ENCODE measurements around the gene USP49. TPM values are rescaled to one million over a fixed set of nuclear protein-coding genes. Genes with fewer than 3 reads are reported as not detected.

The USP49 gene
- total RNA-seq, 4 donors from 2014 or later = 2.3 to 3.8 (median 3.1) TPM

- DNase-seq (ENCODE audit: low spot score) = no peak
- ATAC-seq (ENCODE audit: low FRiP score) = no peak
- TF ChIP-seq CTCF (IDR thresholded peaks at IDR 0.05) = no peak
These were observed 154.6 kb downstream of the USP49 start for GRCh38 chr6:41740366-41741162.

Small RNAs within 50 kb of the gene (small RNA-seq; reads per million reads assigned to genes)
- not detected for gene AL365205.2
- not detected for gene AL365205.3
- not detected for gene RF00019
- gene RF00393 = not detected

Other genes starting within 250 kb of the USP49 start
- gene TFEB, start 159.8 kb downstream of the USP49 start, total RNA-seq = 10 to 100 TPM in 3 of 4 donors, 1 to 10 TPM in 1; 7.1 to 24.4 (median 14.5) TPM
- gene PGC, start 148.0 kb downstream of the USP49 start, total RNA-seq = not detected
- gene FRS3, start 115.5 kb downstream of the USP49 start, total RNA-seq = 1 to 10 TPM; 1.2 to 5.5 (median 2.4) TPM
- 10 to 100 TPM in 1 of 4 donors, 1 to 10 TPM in 3; 1.6 to 11.7 (median 8.6) TPM for gene PRICKLE4, start 114.6 kb downstream of the USP49 start, total RNA-seq
- 100 to 1,000 TPM in 3 of 4 donors, 10 to 100 TPM in 1; 76.9 to 146 (median 118) TPM for gene TOMM6, start 107.7 kb downstream of the USP49 start, total RNA-seq
- 10 to 100 TPM in 3 of 4 donors, 1 to 10 TPM in 1; 6.8 to 12.5 (median 11.2) TPM for gene MED20, start 25.8 kb upstream of the USP49 start, total RNA-seq
- gene BYSL, start 26.1 kb upstream of the USP49 start, total RNA-seq = 10 to 100 TPM in 3 of 4 donors, 1 to 10 TPM in 1; 9.8 to 38.2 (median 11.8) TPM
- gene CCND3, start 46.4 kb upstream of the USP49 start, total RNA-seq = 100 to 1,000 TPM; 117 to 186 (median 151) TPM
- gene TAF8, start 155.1 kb upstream of the USP49 start, total RNA-seq = 10 to 100 TPM; 24.3 to 41.4 (median 26.1) TPM
- 10 to 100 TPM in 1 of 4 donors, 1 to 10 TPM in 3; 3.0 to 19.0 (median 3.6) TPM for gene C6orf132, start 247.2 kb upstream of the USP49 start, total RNA-seq